Stimulated activated CD8-positive, alpha-beta memory T cell treated with anti-CD3 and anti-CD28 coated beads, Interleukin-2, amount 100 ng/mL, for 1 hour (primary cell): ENCODE measurements around the gene ADK.
"Not testable (repeated sequence)": the region's sequence is repeated elsewhere in the genome, so short reads cannot be mapped to it uniquely, and the experiment has no call there.

Source experiments
- DNase-seq, 2 donors: peaks; one replicate each; pipeline ENCODE4 v3.0.0-alpha.2; 2020; ENCODE audit warnings: low read depth in 2 of 2

The ADK gene

DNA sequence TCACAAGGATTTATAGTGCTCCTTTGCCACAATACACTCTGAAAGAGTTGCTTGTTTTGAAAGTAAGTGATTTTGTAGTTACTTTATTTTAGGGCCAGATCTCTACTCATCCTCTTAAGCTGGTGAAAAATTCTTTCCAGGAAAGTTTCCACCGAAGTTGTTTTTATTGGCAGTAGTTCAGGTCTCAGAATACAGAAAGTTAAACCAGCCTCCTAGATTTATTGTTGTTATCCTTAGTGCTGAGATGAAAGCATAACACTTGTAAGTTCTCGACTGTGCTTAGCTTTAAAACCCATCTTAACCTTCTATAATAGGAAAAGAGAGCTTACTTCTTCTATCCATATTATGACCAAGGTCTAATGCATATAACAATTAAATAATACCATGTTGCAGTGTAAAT, 5.9 kb upstream of the ADK start:
- no peak for DNase-seq

DNA sequence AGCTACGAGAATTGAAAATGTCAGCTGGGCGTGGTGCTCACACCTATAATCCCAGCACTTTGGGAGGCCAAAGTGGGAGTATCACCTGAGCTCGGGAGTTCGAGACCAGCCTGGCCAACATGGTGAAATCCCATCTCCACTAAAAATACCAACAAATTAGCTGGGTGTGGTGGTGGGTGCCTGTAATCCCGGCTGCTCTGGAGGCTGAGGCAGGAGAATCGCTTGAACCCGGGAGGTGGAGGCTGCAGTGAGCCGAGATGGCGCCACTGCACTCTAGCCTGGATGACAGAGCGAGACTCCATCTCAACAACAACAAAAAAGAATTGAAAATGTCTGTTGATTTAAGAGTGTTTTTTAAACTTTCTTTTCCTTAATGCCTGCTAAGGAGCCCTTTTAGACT, 4.0 kb upstream of the ADK start:
- DNase-seq, result not testable (repeated sequence)

DNA sequence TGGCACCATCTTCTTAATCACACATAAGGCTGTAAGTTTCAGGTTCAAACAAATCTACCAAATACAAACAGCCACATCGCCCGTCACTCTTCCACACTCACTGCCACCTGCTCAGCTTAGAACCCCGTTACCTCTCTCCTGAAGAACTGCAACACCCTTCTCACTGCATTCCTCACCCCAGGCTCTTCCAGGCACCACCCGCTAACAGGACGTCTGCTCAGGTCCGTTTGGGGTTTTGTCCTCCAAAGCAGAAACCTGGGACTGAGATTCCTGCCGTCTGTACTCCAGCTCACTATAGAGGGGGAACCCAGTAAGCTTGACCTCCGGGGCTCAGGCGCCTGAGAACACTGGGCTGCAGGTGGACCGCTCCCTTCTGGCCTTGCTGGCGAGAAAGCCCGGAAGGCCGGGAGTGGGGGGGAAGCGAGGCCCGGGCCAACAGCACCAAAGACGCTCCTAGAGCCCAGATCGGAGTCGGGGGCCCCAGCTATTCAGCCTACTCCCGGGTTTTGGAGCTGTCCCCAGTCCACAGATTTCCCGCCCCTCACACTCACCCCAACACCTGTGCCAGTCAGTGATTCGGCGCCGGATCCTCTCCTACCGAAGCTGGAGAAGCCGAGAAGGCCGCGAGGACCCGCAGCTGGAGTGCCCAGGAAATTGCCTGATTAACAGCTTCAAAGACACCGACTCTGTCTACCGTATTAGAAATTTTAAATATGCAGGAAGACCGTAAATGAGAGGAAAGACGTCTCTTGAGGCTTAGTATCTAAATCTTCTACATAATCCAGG, 624 bp upstream of the ADK start, which contains the start of gene AP3M1:
Gene AP3M1, minus strand, starts transcription at position 625 of the 786 bp plus-strand sequence. CDS start 12,449 bp downstream, outside the sequence.
- DNase-seq, result peak; percentile 41 to 68

DNA sequence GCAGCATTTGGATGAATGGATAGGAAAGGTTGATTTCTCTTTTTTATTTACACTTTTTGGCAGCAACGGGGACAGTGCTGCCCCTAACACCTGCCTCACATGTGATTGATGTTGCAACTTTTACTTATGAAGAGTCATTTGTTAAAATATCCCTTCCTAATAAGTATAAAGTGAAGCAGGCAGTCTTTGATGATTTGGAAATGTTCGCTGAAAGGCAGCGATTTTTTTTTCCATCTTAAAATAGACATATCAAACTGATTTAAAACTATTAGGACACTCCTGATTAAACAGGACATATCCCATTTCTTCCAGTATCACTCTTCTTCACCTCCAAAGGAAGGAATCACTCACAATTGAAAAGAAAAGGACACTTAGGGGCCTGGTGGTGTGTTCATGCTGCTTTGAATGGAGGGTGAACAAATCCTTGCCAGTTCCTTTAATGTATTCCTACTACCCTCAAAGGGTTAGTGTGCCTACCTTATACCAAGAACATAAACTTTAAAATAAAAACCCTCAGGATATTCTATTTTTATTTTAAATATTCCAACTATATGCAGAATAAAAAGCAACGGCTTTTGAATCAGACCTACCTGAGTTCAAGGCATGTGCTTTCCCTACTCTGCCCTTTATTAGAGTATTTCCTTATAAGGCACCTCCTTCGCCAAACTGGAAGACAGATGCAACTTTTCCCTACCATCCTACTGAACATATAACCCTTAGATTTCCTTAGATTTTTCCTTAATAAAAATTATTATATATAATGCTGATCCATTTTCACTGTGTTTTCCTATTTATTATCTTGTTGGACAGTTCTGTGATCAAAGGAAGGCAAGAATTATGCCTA, 1.1 kb downstream of the ADK start:
- no peak for DNase-seq

DNA sequence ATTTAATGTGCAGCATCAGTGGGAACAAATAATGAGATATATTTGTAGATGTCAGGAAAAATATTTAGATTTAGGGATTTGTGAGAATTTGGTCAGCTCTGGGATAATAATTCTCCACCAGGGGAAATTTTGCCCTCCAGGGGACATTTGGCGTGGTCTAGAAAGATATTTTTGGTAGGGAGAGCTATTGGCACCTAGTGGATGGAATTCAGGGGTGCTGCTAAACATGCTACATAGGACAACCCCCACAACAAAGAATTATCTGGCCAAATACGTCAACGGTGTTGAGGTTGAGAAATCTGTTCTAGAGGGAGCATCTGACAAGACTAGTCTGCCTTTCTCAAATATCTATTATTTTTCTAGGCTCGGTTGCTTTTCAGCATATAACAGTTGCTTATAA, 2.1 kb downstream of the ADK start:
- no peak for DNase-seq

DNA sequence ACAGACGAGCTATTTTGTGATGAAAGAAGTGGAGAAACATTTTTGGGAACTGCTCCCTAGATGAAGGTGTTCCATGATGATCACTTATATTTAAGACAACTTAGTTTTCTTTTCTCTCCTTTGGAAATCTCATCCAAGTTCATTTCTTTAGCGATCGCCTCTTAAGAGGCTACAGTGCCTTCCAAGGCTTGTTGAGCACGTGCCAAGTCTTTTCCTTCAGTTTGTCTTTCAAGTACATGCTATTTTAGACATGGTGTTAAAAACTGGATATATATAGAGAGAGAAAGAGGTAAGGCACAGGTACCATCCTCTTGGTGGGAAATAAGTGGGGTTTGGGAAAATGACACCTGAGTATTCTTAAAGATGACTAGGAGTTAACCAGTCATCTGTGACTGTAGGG, 2.7 kb downstream of the ADK start:
- no peak for DNase-seq

DNA sequence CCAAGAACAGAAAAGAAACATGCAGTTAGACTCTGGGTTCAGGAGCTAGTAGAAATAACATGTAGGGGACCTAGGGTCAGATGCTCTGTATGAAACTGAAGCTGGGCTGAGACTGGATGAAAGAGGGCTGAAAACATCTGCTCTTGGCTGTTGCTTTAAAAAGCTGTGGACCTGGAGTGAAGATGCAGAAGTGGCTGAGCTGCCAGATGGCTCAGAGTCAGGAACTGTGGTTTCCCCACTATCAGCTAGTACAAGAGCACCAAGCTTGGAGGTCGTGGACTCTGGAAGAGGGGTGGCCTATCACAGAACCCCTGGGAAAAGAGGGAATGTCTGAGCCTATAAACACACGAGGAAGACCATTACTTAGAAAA, 5.9 kb downstream of the ADK start:
- DNase-seq, result no peak

DNA sequence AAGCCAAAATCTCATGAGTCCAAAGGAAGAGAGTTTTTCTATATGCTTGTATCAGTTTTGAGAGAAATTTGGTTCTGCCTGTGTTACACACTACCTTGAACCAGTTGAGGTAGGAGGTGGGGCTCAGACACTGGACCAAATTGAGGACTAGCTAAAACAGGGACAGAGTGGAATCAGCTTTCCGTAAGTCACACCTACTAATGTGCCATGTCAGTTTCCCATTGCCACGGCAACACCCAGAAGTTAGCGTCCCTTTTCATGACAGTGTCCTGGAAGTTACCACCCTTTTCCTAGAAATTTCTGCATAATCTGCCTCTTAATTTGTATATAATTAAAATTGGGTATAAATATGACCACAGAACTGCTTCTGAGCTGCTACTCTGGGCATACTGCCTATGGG, 9.0 kb downstream of the ADK start:
- no peak for DNase-seq

DNA sequence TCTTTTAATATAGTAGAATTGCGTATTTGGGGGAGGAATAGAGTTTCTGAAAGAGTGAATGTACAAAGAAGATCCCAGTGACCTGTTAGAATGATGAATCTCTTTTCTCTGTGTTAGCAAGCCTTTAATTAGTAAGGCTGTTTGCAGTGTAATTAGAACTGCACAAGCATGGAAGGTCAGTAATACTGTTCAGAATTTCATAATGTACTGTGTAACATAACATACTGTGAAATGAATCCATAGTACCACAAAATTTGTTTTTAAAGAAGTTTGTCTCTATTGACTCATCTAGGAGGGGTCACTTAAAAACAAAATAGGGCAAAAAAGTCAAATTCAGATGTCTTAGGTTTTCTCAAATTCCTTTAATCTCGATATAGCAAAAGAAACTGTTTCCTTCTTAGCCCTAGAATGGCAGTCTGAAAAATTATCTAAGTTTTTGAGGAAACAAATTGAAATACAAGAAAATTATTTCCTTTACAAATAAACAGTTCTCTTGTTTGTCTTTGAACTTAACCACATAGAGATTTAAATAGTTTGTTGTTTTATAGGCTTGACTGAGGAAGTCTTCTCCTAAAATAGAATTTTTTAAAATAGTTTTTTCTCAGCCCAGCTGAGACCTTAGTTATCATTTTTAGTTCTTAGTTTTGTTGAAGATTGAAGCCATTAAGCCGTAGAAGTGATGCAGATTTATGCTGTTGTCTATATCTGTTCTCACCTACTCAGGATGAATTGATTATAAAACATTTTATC, 12.5 kb downstream of the ADK start:
- no peak for DNase-seq

DNA sequence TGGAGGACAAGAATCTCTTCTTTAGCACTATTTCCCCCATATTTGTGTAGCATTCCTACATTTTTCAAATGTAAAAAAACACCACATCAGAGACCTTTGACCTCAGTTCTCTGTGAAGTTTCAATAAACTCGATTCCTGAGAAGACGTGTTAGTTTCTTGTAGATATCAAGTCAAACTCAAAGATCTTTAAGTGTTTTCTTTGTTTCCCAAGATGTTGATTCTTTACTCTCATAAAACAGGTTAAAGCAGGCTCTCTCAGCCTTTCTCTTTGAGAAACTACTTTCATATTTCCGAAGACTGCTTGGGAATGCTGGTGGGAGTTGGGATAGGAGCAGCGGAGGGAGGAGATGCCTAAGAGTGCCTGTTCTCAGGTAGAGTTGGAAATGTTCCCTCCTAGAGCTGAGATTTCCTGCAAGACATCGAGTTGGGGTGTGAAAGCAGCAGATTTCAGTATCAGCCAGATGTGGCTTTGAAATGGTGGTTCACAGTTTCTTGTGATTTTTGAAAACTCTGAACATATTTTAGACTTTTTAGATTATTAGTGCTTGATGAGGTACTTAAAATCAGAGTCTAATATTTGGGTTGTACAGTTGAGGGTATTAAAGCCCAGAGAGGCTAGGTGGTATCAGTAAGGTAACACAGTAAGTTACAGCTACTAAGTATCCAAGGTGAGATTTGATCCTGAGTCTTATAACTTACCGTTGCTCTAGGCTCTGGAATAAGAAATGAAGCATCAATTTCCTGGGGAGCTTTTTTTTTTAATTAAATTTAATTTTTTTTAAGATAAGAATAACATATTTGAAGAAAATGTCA, 13.9 kb downstream of the ADK start:
- DNase-seq, result no peak

DNA sequence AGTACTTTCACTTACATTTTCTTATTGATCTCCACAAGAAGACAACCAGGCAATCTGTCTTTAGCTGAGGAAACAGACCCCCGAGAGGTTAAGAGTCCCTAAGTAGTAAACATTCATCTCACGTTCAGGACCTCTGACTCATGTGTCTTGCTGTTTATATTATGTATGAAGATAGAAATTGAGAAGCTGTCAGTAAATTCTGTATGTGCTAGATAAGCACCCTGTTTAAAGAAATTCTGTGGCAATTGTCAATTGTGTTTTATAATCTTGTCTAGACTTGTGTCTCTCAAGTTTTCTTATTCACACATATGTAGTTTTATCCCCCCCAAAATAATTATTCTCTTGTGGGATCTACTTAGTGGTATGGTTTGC, 14.5 kb downstream of the ADK start:
- DNase-seq, result no peak

DNA sequence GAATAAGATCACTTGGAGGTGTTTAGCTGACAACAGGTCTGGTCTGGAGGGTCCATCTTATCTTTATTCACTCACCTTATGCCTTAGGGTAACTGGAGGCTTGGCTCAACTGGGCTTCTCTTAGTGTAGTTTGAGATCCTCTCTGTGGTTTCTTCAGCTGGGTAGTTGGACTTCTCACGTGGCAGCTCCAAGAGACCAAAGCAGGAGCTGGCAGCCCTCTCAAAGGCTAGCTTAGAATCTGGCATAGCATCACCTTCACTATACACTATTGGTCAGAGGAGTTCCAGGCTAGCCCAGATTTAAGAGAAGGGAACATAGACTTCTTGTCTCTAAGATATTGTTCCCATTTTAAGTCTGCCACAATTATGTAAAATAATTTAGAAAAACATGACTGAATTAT, 16.4 kb downstream of the ADK start:
- DNase-seq, result no peak

DNA sequence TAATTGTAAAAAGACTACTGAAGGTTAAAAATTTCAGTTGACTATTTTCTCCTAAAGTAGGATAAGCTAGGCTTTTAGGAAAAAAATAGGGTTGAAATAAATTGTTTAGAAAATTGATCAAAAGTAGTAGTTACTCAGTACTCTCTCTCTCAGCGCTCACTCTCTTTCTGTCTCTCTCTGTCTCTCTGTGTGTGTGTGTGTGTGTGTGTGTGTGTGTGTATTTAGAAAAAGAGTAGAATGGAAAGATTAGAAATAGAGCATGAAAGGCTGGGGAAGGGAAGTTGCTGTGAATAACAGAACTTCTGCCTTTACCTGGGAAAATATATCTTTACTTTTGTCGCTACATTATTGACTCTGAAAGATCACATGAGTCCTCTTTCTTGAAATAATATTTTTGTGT, 20.6 kb downstream of the ADK start:
- no peak for DNase-seq

DNA sequence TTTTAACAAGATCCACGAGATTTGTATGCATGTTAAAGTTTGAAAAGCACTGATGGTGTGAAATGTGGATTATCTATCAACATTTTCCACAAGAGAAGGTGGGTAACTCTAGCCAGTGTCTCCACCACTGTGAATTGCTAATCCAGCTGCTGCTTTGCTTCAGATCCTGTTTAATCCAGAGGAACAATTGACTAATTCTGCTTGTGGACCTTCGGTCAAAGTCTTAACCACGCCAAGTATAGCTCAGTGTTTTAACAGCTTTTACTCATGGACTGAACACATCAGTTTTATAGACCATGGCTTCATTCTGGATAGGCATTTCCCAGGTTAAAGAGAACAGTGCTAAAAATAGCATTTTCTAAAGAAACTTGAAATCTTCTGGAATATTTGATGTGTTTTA, 23.5 kb downstream of the ADK start:
- DNase-seq, result no peak

DNA sequence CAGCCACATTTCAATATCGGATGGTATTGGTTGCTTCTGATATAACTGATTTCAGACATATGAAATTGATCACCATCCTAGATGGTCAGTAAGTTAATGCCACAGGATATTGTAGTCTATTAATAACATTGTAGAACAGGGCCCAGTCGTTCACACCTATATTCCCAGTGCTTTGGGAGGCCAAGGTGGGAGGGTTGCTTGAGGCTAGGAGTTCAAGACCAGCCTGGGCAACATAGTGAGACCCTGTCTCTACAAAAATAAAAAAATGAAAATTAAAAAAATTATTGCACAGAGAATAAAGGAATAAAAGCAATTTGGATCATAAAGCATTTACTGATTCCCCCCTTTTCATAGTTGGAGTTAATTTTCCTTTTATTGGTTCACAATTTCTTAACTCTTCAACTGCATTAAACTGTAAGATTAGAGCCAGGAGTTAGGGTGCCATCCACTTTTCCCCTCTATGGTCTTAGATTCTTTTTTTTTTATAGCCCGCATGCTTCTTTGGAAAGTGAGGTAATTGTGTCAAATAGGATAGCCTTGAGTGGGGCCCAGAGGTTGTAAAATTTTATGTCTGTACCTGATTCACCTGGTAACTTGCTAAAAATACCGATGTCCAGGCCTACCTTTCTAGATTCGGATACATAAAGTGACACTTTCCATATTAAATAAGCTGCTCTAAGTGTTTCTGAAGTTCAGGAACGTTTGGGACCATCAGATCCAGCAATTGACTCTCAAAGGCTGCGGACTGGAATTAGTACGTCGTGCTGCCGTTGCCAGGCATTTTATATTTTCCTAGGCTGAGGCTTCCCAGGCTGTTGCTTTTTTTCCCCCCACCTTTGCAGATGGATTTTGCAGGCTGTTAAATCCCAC, 24.7 kb downstream of the ADK start:
- DNase-seq, result no peak

DNA sequence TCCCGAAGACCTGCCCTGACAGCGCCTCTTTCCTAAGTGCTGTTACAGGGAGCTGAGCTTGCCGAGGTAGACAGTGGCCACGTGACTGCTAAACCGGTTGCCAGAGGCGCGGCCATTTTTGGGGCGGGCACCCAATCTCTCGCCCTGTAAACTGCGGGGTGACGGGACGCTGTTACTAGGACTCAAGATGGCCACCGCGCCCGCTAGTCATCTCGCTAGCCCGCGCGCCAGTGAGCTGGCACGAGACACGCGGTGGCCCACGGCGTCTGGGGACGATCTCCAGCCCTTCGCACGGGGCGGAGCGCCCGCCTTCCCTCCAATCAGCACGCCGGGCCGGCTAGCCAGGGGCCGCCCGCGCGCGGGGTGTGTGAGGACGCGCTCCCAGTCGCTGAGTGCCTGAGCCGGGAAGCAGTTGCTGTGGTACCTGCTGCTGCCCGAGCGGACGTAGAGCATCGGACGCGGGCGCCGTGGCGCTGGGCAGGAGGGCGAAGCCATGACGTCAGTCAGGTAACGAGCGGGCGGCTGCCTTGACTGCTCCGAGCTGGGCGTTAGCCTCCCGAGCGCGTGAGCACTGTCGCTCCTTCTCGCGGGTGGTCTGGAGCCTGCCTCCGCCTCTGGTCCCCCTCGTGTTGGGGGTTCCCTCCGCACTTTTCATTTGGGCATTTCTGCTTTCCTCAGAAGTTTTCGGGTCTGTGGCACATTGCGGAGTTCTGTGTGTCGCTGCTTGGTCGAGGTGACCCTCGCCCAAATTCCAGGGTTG, 25.5 kb downstream of the ADK start:
- peak; percentile 91 to 92 for DNase-seq

DNA sequence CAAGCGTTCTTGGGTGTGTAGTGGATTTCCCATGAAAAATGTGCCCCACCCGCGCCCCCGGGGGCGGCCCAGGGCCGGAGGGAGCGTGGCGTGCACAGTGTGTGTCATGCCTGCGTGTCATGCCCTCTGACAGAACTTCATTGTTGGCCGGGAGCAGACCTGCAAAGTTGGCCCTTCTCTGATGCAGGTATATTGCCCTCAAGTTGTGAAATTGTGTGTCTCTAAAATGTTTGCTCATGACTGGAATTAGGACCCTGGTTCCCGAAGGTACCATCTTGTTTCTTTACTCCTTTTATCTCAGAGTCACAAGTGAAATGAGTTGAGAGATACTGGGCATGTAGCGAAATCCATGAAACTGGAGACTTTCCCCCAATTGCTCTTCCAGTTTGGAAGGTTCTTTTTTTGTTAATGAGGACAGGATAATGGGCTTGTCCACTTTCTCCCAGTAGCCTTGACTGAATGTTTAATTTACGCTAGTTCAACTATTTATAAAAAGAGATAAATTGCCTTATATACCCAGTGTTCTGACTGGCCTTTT, 26.2 kb downstream of the ADK start:
- no peak for DNase-seq

DNA sequence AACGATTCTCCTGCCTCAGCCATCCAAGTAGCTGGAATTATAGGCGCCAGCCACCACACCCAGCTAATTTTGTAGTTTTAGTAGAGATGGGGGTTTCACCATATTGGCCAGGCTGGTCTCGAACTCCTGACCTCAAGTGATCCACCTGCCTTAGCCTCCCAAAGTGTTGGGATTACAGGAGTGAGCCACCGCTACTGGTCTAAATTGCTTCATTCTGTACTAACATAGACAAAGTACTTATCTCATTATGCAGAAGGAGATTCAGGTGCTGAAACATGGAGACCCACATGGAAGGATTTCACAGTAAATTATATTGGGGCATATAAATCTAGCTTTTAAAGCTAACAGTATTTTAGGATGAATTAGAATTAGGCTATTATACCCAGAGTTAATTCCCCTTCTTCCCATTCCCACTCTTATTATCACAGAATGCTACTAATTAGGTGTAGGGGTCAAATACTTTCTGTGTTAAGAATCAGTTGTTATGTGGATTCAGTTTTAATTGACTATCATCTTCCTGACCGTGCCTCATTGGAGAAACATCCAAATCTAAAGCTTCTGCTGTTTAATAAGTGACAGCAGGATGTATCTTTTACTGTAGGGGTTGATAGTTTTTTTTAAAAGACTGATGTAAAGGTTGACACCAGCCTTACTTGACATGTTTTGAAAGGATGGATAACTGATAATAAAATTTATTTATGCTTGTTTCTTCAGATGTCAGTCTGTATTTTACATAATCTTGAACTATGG, 27.2 kb downstream of the ADK start:
- DNase-seq, result no peak
